Vagina (tissue), 2 donors: ENCODE data around the gene PPM1M. TPM values are rescaled to one million over a fixed set of nuclear protein-coding genes. Genes with fewer than 3 reads are reported as not detected.

Source experiments
- DNase-seq, 2 donors: peaks; one replicate each; pipeline ENCODE4 v3.0.0-alpha.2; 2017; ENCODE audit errors: extremely low spot score in 2 of 2
- H3K27ac ChIP-seq: fragments of 200-600 bp; sonication (generic); one replicate; pipeline ENCODE4 v1.5.1; 2019
- H3K27me3 ChIP-seq: fragments of 200-600 bp; sonication (generic); one replicate; pipeline ENCODE4 v1.5.1; 2019
- H3K36me3 ChIP-seq, 2 donors: fragments of 200-600 bp; sonication (generic); one replicate each; pipeline ENCODE4 v1.5.1; 2017 to 2019
- H3K4me1 ChIP-seq: fragments of 200-600 bp; sonication (generic); one replicate; pipeline ENCODE4 v1.5.1; 2019
- H3K4me3 ChIP-seq, 2 donors: fragments of 200-600 bp; sonication (generic); 1 replicate in 1 of 2; 2 replicates in 1 of 2; pipeline ENCODE4 v1.5.1; 2016 to 2019
- H3K9me3 ChIP-seq: fragments of 200-600 bp; sonication (generic); one replicate; pipeline ENCODE4 v1.5.1; 2019
- CTCF ChIP-seq, 3 experiments: fragments of 450-650 bp in 2 of 3; fragments of 200-600 bp in 1 of 3; sonication (generic) in 1 of 3; IDR thresholded peaks; one replicate each; pipeline ENCODE4 v1.5.1; 2017 to 2019; ENCODE audit warnings: antibody characterized with exemption in 3 of 3, mild to moderate bottlenecking in 2 of 3, moderate library complexity in 2 of 3
- POLR2A ChIP-seq, 2 donors: fragments of 450-650 bp; IDR thresholded peaks; one replicate each; pipeline ENCODE4 v1.6.1; 2017; ENCODE audit warnings: antibody characterized with exemption in 2 of 2, mild to moderate bottlenecking in 2 of 2, moderate library complexity in 2 of 2
- POLR2AphosphoS5 ChIP-seq, 2 donors: sonication (generic); formaldehyde crosslinking; IDR thresholded peaks; one replicate each; pipeline ENCODE4 v1.9.0; 2017; ENCODE audit warnings: antibody characterized with exemption in 2 of 2, mild to moderate bottlenecking in 2 of 2, low read depth in 1 of 2; ENCODE audit not compliant: insufficient read depth in 1 of 2
- intact Hi-C: fragments of 100-400 bp; cut with DNase I; formaldehyde crosslinking; loops from one replicate; pipeline ENCODE4 v1.15.1; 2023
- total RNA-seq: library from RNA; depleted of rRNA; stranded (reverse); fragments of >200 nt; gene quantifications from one replicate; pipeline ENCODE4 v1.2.3, GENCODE V29; 2016

The PPM1M gene
- total RNA-seq, 1 donor from 2014 or later = 25.0 TPM

DNA sequence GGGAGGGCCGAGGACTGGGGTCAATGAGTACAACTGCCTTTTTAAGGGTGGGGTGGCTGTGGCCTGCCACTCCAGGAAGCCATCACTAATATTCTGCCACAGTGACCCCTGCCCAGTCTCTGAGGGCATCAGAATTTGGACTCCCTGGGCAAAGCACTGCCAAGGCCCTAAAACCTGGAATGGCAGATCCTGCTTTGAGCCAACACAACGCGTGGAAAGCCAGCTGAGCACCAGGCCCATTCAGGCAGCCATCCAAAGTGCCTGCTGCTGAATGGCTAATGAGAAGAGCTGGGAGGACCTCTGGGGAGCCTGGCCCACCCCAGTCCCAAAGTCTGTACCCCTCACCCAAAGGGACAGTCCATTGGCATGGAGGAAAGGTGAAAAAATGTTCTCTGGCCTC is 11.6 kb upstream of the PPM1M start:
- Histone ChIP-seq H3K27me3 (no peaks in the 10 kb centered on the region), H3K4me3 (no peak overlapping the region), H3K4me1 (peaks cover 67% of the 10 kb centered on the region), H3K36me3 (peaks cover 0 to 46% of the 10 kb centered on the region in 2 donors), H3K9me3 (no peaks in the 10 kb centered on the region), H3K27ac (no peak overlapping the region)
- intact Hi-C loops = loop anchor here (5.0 kb wide), 1 partner anchor 108 kb away; no protein-coding TSS in a partner anchor
- TF ChIP-seq CTCF (IDR thresholded peaks at IDR 0.05) (no peak), POLR2AphosphoS5 (IDR thresholded peaks at IDR 0.05; ENCODE audit: insufficient read depth in 1 of 2, low read depth in 1 of 2) (no peak), POLR2A (IDR thresholded peaks at IDR 0.05) (no peak)
- DNase-seq = no peak

DNA sequence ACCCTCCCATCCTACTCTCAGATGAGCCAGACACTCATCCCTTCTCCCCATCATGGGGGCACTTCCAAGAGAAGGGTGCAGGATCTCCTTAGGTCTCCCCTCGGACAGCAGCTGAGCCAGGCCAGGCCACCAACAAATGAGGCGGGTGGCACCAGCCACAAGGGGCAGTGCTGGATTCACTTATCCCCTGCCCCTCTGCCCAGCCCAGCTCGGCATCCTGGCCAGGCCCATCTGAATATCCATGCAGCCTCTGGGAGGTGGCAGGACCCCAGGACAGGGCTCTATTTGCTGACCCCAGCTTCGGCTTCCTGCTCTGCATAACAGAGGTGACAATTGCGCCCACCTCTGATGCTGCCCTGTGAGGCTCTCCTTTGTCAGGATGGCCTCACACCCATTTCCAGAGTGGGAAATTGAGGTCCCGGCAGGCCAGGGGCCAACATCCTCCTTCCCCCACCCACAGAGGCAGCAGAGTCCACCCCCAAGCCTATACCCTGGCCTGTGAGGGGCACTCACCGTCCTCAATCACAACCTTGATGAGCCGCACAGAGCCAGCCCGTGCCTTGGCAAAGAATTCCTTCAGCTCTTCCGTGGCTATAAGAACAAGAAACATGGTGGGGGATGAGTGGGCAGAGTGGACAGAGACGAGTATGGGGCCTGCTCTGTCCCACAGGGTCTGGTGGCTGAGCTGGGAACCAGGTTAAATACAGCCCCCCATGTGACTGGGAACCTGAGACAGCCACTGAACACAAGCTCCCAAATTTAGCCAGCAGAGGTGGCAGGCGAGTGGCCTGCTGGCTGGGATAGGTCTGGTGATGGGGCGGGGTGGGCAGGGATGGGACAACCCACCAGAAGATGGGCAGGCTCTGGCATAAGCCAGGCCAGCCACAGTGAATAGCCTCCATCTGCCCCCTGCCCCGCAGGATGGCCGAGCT is 10.8 kb upstream of the PPM1M start:
- H3K36me3 ChIP-seq = peaks cover 0 to 39% of the 10 kb centered on the region in 2 donors
- H3K4me3 ChIP-seq = no peak overlapping the region
- no peak overlapping the region for H3K27ac ChIP-seq
- TF ChIP-seq POLR2AphosphoS5 (IDR thresholded peaks at IDR 0.05; ENCODE audit: insufficient read depth in 1 of 2, low read depth in 1 of 2) (no peak), POLR2A (IDR thresholded peaks at IDR 0.05) (no peak), CTCF (IDR thresholded peaks at IDR 0.05) (no peak)
- intact Hi-C loops = loop anchor here (5.0 kb wide), 2 partner anchors 53 to 108 kb away; partner anchors contain the start of gene GLYCTK
- no peak for DNase-seq
- no peaks in the 10 kb centered on the region for H3K27me3 ChIP-seq
- H3K9me3 ChIP-seq = no peaks in the 10 kb centered on the region
- H3K4me1 ChIP-seq = peaks cover 71% of the 10 kb centered on the region

- TF ChIP-seq POLR2AphosphoS5 (IDR thresholded peaks at IDR 0.05; ENCODE audit: insufficient read depth in 1 of 2, low read depth in 1 of 2) = no peak
- TF ChIP-seq CTCF (IDR thresholded peaks at IDR 0.05) = no peak
- no peak for TF ChIP-seq POLR2A (IDR thresholded peaks at IDR 0.05)
- Histone ChIP-seq H3K36me3 (peaks cover 0 to 22% of the 10 kb centered on the region in 2 donors), H3K4me3 (no peak overlapping the region), H3K9me3 (no peaks in the 10 kb centered on the region), H3K4me1 (peaks cover 82% of the 10 kb centered on the region), H3K27ac (peak overlapping the region; percentile 98), H3K27me3 (no peaks in the 10 kb centered on the region)
- intact Hi-C loops = loop anchor here (5.0 kb wide), 1 partner anchor 51 kb away; the partner anchor contains the start of gene GLYCTK
- DNase-seq = no peak
These were observed 9.1 kb upstream of the PPM1M start for GRCh38 chr3:52236424-52236886.

GRCh38 chr3:52237006-52237656 is 8.4 kb upstream of the PPM1M start:
- peaks cover 76% of the 10 kb centered on the region for H3K4me1 ChIP-seq

More at GRCh38 chr3:52237006-52237656, 8.4 kb upstream of the PPM1M start:
- Histone ChIP-seq H3K27me3 (no peaks in the 10 kb centered on the region), H3K4me3 (peak overlapping the region; percentile 96 to 98), H3K36me3 (peaks cover 0 to 15% of the 10 kb centered on the region in 2 donors), H3K9me3 (no peaks in the 10 kb centered on the region), H3K27ac (peak overlapping the region; percentile 98)
- intact Hi-C loops = loop anchor here (5.0 kb wide), 1 partner anchor 50 kb away; the partner anchor contains the start of gene GLYCTK
- DNase-seq = no peak
- TF ChIP-seq POLR2A (IDR thresholded peaks at IDR 0.05) = no peak
- no peak for TF ChIP-seq CTCF (IDR thresholded peaks at IDR 0.05)
- TF ChIP-seq POLR2AphosphoS5 (IDR thresholded peaks at IDR 0.05; ENCODE audit: insufficient read depth in 1 of 2, low read depth in 1 of 2) = no peak
